Measurements from ENCODE around the gene ZNF91.
"Not testable (repeated sequence)": the region's sequence is repeated elsewhere in the genome, so short reads cannot be mapped to it uniquely, and the experiment has no call there.

Gene ZNF91

GRCh38 chr19:23315286-23315685, 80.0 kb downstream of the ZNF91 start:
- DNase-seq, result no peak

- DNase-seq, result no peak
Measured at GRCh38 chr19:23314505-23315251, 80.6 kb downstream of the ZNF91 start.

- no peak for DNase-seq
Measured at GRCh38 chr19:23313196-23313595, 82.1 kb downstream of the ZNF91 start.

GRCh38 chr19:23312515-23312914, 82.8 kb downstream of the ZNF91 start:
- no peak for DNase-seq

DNA sequence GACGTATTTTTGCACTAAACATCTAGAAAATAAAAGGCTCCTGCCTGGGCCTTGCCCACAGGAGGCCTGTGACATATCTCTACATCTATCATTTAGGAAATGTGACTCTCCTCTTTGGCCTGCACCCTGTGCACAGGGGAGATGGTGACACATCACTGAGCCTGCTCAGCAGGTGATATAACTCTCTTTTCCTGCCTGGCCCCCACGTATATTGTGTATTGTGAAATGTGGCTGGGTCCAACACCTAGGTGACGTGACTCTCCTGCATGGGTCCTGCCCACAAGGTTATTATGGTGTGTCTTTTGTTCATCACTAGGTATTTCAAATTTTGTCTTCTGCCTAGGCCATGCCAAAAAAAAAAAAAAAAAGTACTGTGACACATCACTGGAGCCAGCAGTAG, 83.7 kb downstream of the ZNF91 start:
- no peak for DNase-seq

GRCh38 chr19:23310729-23311211, 84.5 kb downstream of the ZNF91 start:
- DNase-seq, result no peak

- DNase-seq, result no peak
Measured at GRCh38 chr19:23309926-23310325, 85.3 kb downstream of the ZNF91 start.

- no peak for DNase-seq
Measured at GRCh38 chr19:23305555-23305954, 89.7 kb downstream of the ZNF91 start.

GRCh38 chr19:23304238-23304637, 91.0 kb downstream of the ZNF91 start:
- no peak for DNase-seq

GRCh38 chr19:23294141-23294540, 101.1 kb downstream of the ZNF91 start:
- no peak for DNase-seq

- not testable (repeated sequence) for DNase-seq
Measured at GRCh38 chr19:23289966-23290365, 105.3 kb downstream of the ZNF91 start.

Data from activated CD4-positive, alpha-beta T cell treated with anti-CD3 and anti-CD28 coated beads, Interleukin-10, Interleukin-2, amounts not matched to agents 100 ng/mL and 50 ng/mL, durations not matched to agents 16 hours and 8 hours (primary cell).